HG03103 (cell line): ENCODE measurements around the gene CBL.
A peak's percentile ranks its signal among the peaks of the same experiment; 100 is the strongest.
"Not testable (repeated sequence)": the region's sequence is repeated elsewhere in the genome, so short reads cannot be mapped to it uniquely, and the experiment has no call there.

Experiments
- ATAC-seq: cut with Tn5 transposase; IDR thresholded peaks from one replicate; pipeline ENCODE4 v1.9.1; 2021; ENCODE audit warnings: low read depth; ENCODE audit not compliant: unreplicated experiment

Gene CBL

GRCh38 chr11:119205574-119206510, at the start of gene CBL:
TSS of gene CBL (plus strand) at chr11:119206339. CDS start at chr11:119206418, 79 bp downstream.
- peak; percentile 70 for ATAC-seq

- no peak for ATAC-seq
These were observed 49.6 kb upstream of the CBL start for GRCh38 chr11:119156496-119156895.

DNA sequence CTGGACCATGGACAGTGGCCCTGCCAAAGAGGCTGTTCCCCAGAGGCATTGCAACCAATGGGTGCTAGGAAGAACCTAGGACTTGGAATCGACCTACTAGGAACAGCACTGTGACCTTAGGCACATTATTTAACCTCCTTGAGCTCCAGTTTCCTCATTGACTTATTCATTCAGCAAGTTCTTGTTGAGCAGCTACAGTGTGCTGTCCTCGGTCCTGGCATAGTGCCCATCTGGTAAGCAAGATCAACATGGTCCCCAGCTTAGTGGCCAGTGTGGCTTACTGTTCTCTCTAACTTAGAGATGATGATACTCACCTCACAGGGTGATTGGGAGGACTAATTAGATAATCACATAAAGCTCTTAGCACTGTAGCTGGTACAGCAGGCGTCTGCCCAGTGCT, 49.1 kb upstream of the CBL start:
- no peak for ATAC-seq

DNA sequence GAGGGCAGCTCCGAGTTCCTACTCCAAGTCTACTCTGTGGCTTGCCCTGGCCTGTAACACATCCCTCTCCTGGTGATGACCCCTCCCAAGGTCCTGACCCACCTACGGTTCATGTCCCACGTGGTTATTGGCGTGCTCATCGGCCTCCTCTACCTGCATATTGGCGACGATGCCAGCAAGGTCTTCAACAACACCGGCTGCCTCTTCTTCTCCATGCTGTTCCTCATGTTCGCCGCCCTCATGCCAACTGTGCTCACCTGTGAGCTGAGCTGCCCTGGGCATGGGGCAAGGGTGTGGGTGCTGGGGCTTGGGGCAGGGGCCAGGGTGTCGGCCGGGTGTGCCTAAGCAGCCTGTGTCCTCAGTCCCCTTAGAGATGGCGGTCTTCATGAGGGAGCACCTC, 47.7 kb upstream of the CBL start:
- no peak for ATAC-seq

- ATAC-seq: no peak
These were observed 46.0 kb upstream of the CBL start for GRCh38 chr11:119160151-119160550.

GRCh38 chr11:119161871-119162270, 44.3 kb upstream of the CBL start:
- no peak for ATAC-seq

- no peak for ATAC-seq
These were observed 39.6 kb upstream of the CBL start for GRCh38 chr11:119166368-119167076.

DNA sequence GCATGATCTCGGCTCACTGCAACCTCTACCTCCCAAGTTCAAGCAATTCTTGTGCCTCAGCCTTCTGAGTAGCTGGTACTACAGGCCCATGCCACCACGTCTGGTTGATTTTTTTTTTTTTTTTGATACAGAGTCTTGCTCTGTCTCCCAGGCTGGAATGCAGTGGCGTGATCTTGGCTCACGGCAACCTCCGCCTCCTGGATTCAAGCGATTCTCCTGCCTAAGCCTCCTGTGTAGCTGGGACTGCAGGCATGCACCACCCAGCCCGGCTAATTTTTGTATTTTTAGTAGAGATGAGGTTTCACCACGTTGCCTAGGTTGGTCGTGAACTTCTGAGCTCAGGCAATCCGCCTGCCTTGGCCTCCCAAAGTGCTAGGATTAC, 39.1 kb upstream of the CBL start:
- not testable (repeated sequence) for ATAC-seq

GRCh38 chr11:119167933-119168332, 38.2 kb upstream of the CBL start:
- ATAC-seq: no peak

- ATAC-seq: peak; percentile 82
These were observed 37.5 kb upstream of the CBL start, which contains the start of gene NLRX1 for GRCh38 chr11:119168471-119169281. TSS of gene NLRX1 (plus strand) at chr11:119168725. CDS start at chr11:119171404, 2,679 bp downstream.

GRCh38 chr11:119169282-119169719, 36.8 kb upstream of the CBL start:
- ATAC-seq: peak; percentile 22

DNA sequence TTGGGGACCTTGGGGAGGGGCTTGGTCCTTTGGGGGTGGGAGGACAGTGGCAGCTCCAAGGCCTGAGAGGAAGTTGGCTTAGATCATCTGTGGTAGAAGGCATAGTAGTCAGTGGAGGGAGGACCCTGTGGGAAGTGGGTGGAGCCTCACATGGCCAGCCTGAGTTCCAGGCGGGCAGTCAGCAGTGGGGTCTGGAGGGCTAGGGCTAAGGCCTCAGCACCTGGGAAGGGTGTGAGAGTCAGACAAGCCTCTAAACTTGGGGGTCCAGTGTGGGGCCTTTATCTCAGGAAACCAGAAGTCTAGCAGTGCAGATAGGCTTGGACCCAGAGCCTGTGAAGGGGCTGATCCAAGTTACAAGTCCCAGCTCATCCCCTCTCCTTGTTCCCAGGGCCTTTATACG, 33.6 kb upstream of the CBL start:
- no peak for ATAC-seq

DNA sequence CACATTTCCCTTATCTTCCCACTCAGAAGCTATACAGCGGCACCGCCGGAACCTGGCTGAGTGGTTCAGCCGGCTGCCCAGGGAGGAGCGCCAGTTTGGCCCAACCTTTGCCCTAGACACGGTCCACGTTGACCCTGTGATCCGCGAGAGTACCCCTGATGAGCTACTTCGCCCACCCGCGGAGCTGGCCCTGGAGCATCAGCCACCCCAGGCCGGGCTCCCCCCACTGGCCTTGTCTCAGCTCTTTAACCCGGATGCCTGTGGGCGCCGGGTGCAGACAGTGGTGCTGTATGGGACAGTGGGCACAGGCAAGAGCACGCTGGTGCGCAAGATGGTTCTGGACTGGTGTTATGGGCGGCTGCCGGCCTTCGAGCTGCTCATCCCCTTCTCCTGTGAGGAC, 32.7 kb upstream of the CBL start:
- no peak for ATAC-seq

- ATAC-seq: no peak
These were observed 30.6 kb upstream of the CBL start for GRCh38 chr11:119175493-119176077.

DNA sequence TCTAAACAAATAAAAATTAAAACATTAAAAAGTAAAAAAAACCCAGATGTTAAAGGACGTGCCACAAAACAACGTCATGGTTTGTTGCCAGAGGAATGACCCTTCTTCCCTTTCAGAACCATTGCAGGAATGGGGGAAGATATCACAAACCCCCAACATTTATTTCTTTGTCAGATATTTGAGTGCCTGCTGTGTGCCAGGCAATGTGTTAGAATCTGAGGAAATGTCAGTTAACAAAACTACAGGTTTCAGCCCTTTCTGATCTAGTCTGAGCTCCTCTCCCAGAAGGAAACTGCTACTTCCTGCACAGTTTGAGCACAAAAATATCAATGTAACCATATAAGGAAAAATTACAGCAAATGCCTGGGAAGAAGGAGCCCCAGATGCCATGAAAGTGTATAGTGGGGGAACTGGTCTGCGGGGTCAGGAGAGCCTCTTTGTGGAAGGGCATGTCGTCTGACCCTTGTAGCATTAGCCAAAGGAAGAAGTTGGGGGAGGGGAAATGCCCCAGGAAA, 27.9 kb upstream of the CBL start:
- no peak for ATAC-seq

DNA sequence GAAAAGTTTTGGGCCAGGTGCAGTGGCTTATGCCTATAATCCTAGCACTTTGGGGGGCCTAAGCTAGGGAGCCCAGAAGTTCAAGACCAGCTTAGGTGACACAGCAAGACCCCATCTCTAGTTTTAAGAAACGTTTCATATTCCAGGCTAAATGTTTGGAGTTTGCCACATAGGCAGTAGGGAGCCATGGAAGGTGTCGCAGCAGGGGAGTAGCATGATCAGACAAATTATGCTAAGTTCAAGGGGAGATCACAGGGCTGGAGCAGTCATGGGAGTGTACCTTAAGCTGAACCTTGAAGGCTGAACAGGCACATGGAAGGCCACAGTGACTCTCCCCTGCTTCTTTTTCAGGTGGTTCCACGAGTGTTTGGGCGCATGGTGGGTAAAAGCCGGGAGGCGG, 26.8 kb upstream of the CBL start:
- no peak for ATAC-seq

- ATAC-seq: no peak
These were observed 26.2 kb upstream of the CBL start for GRCh38 chr11:119179983-119180382.

- ATAC-seq: no peak
These were observed 25.1 kb upstream of the CBL start for GRCh38 chr11:119180729-119181676.
